IPS-20b (cell line): ENCODE results near the gene PYROXD2.
"Not testable (repeated sequence)": the region's sequence is repeated elsewhere in the genome, so short reads cannot be mapped to it uniquely, and the experiment has no call there.

Experiments used
- H3K27ac ChIP-seq: one replicate; pipeline ENCODE4 v1.5.1; 2013; ENCODE audit warnings: low read length
- H3K27me3 ChIP-seq: 2 replicates; pipeline ENCODE4 v1.6.1; 2013; ENCODE audit warnings: mild to moderate bottlenecking, low read length, inconsistent platforms; ENCODE audit not compliant: insufficient read depth
- H3K36me3 ChIP-seq: 2 replicates; pipeline ENCODE4 v1.6.1; 2013; ENCODE audit warnings: low read depth, mild to moderate bottlenecking, inconsistent platforms, low read length, moderate library complexity; ENCODE audit not compliant: insufficient read depth
- H3K4me1 ChIP-seq: 2 replicates; pipeline ENCODE4 v1.6.1; 2013; ENCODE audit warnings: mild to moderate bottlenecking, control low read depth, inconsistent platforms, low read length, moderate library complexity; ENCODE audit not compliant: insufficient read depth
- H3K4me3 ChIP-seq: 2 replicates; pipeline ENCODE4 v1.5.1; 2013; ENCODE audit warnings: mild to moderate bottlenecking, low read length, inconsistent platforms
- H3K9ac ChIP-seq: 2 replicates; pipeline ENCODE4 v1.6.1; 2013; ENCODE audit warnings: low read depth, mild to moderate bottlenecking, inconsistent platforms, low read length, moderate library complexity
- H3K9me3 ChIP-seq: 2 replicates; pipeline ENCODE4 v1.6.1; 2013; ENCODE audit warnings: mild to moderate bottlenecking, low read depth, low read length, inconsistent platforms; ENCODE audit not compliant: insufficient read depth

Gene PYROXD2

DNA sequence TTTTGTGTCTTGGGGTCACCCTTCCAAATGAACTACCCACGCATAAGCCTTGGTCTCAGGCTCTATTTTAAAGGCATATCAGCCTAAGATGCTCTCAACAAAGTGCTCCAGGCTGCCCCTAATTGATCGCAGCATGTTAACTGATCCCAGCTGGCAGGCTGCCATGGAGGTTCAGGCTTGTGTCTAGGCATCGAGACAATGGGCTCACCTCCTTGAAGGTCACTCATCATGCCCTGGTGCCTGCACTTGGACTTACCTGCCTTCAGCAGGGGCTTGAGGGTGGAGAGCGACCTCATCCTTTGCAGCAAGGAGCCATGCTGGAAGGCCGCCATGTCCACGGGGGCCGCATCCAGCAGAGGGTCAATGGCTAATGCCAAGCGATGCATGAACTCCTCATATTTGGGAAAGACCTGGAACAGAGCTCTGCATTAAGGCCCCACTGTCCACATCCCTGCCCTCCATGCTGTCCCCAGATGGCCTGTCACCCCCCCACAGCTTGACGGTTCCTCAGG is 17.8 kb downstream of the PYROXD2 start:
- no peaks in the 10 kb centered on the region for H3K9me3 ChIP-seq

DNA sequence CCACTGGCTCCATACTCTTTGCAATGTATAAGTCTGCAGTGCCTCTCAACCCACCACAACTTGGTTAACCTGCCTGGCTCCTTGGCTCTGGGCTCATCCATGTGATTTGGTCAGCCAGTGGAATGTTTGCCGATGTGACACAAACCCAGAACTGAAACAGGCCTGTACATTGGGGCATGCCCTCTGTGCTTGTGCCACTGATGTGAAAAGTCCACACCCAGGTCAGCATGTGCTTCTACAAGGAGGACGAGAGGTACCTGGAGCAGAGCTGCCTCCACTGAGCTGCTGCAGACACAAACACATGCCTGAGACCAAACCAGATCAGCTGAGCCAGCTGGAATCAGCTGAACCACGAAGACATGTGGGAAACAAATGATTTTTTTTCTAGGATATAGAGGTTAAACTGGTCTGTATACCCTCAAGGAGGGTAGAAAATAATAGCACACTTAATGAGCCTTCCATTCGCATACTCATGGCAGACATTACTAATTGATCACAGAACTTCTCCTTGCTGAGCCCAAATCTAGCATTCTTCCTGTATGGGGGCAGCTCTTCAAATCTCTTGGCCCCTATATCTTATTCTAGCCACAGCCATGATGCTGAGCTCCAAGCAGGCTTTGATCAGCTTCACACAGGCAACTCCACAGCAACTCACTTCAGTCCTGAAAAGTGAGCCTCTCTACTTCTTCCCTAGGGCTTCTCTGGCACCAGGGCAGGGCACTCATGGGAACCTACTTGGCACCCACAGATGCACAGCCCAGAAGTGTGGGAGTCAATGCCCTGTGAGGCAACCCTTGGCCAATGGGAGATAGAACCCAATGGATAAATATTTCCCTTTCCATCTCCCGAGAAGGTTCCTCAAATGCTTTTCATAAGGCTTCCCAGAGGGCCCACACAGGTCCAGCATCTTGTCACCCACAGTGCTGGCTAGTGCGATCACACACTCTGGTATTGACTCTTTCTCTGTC is 18.6 kb downstream of the PYROXD2 start:
- Histone ChIP-seq H3K36me3 (no peaks in the 10 kb centered on the region), H3K4me1 (no peaks in the 10 kb centered on the region), H3K27ac (no peak overlapping the region), H3K9ac (no peak overlapping the region), H3K9me3 (no peaks in the 10 kb centered on the region), H3K4me3 (no peak overlapping the region), H3K27me3 (no peaks in the 10 kb centered on the region)

More for the DNA sequence above, 17.8 kb downstream of the PYROXD2 start:
- Histone ChIP-seq H3K27me3 (no peaks in the 10 kb centered on the region), H3K27ac (no peak overlapping the region), H3K4me3 (no peak overlapping the region), H3K36me3 (no peaks in the 10 kb centered on the region), H3K4me1 (no peaks in the 10 kb centered on the region), H3K9ac (no peak overlapping the region)

DNA sequence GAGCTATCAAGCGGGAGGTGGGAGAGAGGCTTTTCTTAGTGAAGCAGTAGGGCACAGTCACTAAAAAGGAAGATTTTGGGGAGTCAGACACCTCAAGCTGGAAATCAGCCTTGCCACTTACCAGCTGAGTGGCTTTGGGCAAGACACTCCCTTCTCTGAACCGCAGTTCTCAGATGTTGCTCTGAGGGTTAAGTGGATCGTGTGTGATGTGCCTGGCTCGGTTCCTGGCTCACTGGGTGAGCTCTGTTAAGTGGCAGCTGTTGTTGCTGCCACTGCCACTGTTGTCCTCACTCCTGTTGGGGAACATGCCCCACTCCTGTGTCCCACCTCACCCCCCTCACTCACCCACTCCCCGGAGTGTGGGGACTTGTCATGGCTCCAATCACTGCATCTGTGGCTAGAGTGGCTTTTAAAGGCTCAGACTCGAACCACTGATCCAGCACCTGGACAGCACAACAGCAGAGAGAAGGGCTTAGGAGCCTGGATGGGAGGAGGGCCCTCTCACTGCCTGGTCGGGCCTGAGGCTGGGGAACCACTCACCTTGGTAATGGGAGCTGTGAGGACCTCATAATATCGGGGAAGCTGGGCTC is 20.0 kb downstream of the PYROXD2 start:
- Histone ChIP-seq H3K4me1 (no peaks in the 10 kb centered on the region), H3K36me3 (no peaks in the 10 kb centered on the region), H3K9ac (no peak overlapping the region), H3K4me3 (no peak overlapping the region), H3K9me3 (no peaks in the 10 kb centered on the region), H3K27me3 (no peaks in the 10 kb centered on the region), H3K27ac (no peak overlapping the region)

DNA sequence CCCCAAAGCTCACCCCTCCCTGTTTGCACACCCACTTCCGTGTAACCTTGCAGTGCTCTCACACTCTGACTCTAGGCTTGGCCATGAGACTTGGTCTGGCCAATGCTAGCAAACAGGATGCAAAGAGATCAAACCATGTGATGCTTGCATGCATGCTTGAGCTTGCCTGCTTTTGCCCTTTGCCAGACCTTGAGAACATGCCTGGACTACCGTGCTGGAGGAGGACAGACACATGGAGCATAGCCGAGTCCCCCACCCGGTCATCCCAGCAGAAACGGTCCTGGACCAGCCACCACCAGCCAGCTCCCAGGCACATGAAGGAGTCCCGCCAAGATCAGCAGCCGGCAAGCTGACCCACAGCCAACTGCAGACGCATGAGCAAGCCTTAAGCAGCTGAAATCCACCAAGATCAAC is 23.4 kb downstream of the PYROXD2 start:
- no peak overlapping the region for H3K9ac ChIP-seq
- H3K27me3 ChIP-seq, result no peaks in the 10 kb centered on the region
- no peak overlapping the region for H3K4me3 ChIP-seq
- no peaks in the 10 kb centered on the region for H3K36me3 ChIP-seq
- no peak overlapping the region for H3K27ac ChIP-seq
- H3K4me1 ChIP-seq, result no peaks in the 10 kb centered on the region
- no peaks in the 10 kb centered on the region for H3K9me3 ChIP-seq

DNA sequence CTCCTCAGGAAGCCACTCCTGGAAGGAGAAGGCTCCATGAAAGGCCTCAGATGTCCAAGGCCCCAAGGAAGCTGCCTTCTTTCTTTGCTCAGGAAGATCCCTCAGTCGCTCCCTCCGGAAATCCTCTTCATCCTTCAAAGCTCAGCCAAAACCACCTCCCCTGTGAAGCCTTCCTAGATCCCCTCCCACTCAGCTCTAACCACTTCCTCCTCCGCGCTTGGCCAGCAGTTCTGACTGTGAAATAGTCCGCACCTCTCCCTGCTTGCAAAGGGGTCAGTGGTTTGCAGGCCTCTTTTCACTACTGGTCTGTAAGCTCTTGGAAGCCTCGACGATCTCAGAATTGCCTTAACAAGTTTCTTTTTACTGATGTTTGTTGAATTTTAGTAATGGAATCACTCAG is 23.9 kb downstream of the PYROXD2 start:
- Histone ChIP-seq H3K4me1 (no peaks in the 10 kb centered on the region), H3K36me3 (no peaks in the 10 kb centered on the region), H3K27me3 (no peaks in the 10 kb centered on the region), H3K9me3 (no peaks in the 10 kb centered on the region), H3K9ac (no peak overlapping the region), H3K27ac (no peak overlapping the region), H3K4me3 (no peak overlapping the region)

DNA sequence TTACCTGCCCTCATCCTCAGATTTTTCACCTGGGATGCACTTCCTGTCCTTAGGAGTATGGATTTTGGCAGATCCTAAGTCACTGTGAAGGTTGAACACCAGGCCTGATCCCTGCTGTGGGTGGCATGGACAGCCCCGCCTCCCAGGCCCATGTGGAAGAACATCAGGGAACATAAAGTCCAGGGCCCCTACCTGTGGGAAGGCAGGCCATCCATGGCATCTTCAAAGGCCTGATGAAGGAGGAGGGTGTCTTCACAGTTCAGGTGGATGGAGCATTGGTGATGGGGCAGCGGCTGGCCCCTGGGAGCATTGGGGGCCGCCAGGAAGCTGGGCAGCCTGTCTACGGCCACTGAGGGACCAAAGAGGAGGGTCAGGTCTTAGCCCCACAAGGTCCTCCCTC is 24.6 kb downstream of the PYROXD2 start:
- Histone ChIP-seq H3K36me3 (no peaks in the 10 kb centered on the region), H3K4me3 (no peak overlapping the region), H3K9me3 (no peaks in the 10 kb centered on the region), H3K27me3 (no peaks in the 10 kb centered on the region), H3K9ac (no peak overlapping the region), H3K27ac (no peak overlapping the region), H3K4me1 (no peaks in the 10 kb centered on the region)

DNA sequence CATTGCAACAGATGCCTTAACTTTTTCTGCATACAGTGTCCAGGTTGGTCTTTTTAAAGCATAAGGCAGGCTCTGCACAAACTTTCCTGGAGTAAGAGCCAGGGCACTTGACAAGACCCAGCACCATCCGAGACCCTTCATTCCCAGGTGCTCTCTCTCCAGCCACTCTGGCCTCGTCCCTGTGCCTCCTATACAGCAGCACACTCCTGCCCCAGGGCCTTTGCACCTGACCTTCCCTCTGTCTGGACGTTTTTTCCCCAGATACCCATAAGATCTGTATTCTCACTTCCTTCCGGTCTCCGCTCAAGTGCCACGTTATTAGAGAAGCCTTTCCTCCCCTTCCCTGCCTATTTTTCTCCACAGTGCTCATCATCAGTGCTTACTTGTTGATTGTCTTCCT is 25.6 kb downstream of the PYROXD2 start:
- H3K36me3 ChIP-seq, result no peaks in the 10 kb centered on the region
- no peaks in the 10 kb centered on the region for H3K27me3 ChIP-seq
- no peaks in the 10 kb centered on the region for H3K9me3 ChIP-seq
- H3K4me1 ChIP-seq, result no peaks in the 10 kb centered on the region
- H3K4me3 ChIP-seq, result no peak overlapping the region
- H3K27ac ChIP-seq, result no peak overlapping the region
- H3K9ac ChIP-seq, result no peak overlapping the region

DNA sequence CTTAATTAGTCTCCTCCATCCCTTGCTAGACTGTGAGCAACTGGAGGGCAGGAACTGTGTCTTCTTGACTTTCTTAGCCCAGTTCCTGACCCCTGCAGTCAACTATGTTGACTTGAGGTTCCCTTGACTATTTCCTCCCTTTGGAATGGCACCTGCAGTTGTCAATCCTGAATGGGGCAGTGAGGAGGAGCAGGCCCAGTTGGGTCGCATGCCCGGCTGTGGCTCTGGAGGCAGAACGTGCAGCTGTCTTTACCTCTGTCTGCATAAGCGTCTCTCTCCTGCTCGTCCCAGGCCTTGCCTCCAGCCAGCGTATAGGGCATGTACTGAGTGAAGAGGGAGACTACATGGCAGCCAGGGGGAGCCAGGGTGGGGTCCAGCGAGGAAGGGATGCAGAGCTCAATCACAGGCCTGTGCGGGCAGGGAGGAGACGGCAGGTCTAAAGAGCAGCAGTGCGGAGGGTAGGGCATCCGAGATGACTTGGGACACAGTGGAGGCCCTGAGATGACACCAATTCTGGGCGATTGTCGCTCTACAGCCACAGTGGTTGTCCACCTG is 26.8 kb downstream of the PYROXD2 start:
- H3K4me3 ChIP-seq, result no peak overlapping the region
- no peaks in the 10 kb centered on the region for H3K4me1 ChIP-seq
- no peak overlapping the region for H3K27ac ChIP-seq
- no peaks in the 10 kb centered on the region for H3K27me3 ChIP-seq
- H3K9me3 ChIP-seq, result no peaks in the 10 kb centered on the region
- no peak overlapping the region for H3K9ac ChIP-seq
- H3K36me3 ChIP-seq, result no peaks in the 10 kb centered on the region

DNA sequence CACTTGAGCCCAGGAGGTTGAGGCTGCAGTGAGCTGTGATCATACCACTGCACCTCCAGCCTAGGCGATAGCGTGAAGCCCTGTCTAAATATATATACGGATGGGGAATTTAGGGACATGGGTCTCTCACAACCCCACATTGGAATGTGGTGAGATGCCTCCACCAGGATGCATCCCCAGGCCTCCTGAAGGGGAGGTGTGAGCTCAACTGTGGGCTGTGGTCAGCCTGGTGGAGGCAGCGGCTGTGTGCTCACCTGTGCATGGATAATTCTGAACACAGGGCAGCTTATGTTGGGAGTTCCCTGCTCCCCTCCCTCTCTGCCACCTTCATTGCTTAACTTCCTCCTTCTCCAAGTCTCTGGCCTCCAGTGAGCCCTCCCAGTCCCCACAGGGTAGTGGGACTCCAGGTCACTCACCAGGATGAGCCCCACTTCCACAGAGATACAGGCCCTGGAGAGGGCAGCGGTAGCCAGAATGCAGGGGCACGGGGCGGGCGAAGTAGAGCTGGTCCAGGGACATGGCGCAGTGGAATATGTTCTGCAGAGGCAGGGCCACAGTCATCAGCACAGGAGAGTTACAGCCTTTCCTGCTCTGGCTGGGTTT is 30.4 kb downstream of the PYROXD2 start:
- no peak overlapping the region for H3K9ac ChIP-seq
- H3K27ac ChIP-seq, result no peak overlapping the region
- H3K36me3 ChIP-seq, result no peaks in the 10 kb centered on the region

DNA sequence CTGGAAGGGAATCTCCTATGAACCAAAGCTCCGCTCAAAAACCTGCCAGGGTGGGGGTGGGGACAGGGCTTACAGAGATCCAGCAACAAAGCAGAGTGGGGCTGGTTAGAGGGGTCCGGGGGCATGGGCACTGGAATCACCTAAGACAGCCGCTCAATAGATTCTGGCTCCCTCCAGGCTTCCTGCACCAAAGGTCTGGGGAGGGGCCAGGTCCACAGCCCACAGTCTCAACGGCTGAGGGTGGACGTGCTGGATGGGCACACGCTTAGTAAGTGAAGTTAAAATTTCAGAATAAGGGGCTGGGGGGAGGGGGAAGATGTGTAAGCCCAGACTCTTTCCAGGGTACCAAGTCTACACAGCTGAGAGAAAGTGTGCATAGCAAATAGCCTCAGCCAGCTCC is 31.1 kb downstream of the PYROXD2 start:
- H3K9me3 ChIP-seq, result no peaks in the 10 kb centered on the region
- H3K9ac ChIP-seq, result no peak overlapping the region
- no peak overlapping the region for H3K4me3 ChIP-seq
- no peaks in the 10 kb centered on the region for H3K36me3 ChIP-seq
- H3K27me3 ChIP-seq, result no peaks in the 10 kb centered on the region
- peaks cover 4% of the 10 kb centered on the region; the same call in 1 of the 2 replicates for H3K4me1 ChIP-seq
- H3K27ac ChIP-seq, result no peak overlapping the region

More for the DNA sequence above, 30.4 kb downstream of the PYROXD2 start:
- H3K27me3 ChIP-seq, result no peaks in the 10 kb centered on the region
- H3K4me3 ChIP-seq, result no peak overlapping the region
- no peaks in the 10 kb centered on the region for H3K9me3 ChIP-seq
- peaks cover 4% of the 10 kb centered on the region; the same call in 1 of the 2 replicates for H3K4me1 ChIP-seq

DNA sequence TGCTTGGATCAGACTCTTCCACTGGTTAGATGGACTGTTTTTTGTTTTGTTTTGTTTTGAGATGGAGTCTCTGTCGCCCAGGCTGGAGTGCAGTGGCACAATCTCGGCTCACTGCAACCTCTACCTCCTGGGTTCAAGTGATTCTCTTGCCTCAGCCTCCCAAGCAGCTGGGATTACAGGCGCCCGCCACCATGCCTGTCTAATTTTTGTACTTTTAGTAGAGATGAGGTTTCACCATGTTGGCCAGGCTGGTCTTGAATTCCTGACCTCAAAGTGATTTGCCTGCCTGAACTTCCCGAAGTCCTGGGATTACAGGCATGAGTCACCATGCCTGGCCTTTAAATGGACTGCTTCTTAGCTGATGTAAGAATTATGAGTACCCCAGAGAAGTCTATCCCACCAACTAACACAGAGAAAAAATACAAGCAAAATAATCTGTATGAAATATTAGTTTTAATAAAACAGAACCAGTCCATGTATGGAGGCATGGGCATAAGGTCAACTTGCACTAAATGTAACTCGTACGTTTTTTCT is 31.8 kb downstream of the PYROXD2 start:
- H3K27ac ChIP-seq, H3K9me3 ChIP-seq, H3K36me3 ChIP-seq: not testable (repeated sequence)

More for the DNA sequence above, 31.8 kb downstream of the PYROXD2 start:
- not testable (repeated sequence) for H3K4me1 ChIP-seq, H3K4me3 ChIP-seq, H3K27me3 ChIP-seq, H3K9ac ChIP-seq
